Effector CD4-positive, alpha-beta T cell (primary cell): ENCODE results near the gene KIAA1671.

Source experiments
- DNase-seq: peaks from one replicate; pipeline ENCODE4 v3.0.0-alpha.2; 2020

The KIAA1671 gene

GRCh38 chr22:25120761-25121212 lies 168.3 kb downstream of the KIAA1671 start:
- no peak for DNase-seq

DNA sequence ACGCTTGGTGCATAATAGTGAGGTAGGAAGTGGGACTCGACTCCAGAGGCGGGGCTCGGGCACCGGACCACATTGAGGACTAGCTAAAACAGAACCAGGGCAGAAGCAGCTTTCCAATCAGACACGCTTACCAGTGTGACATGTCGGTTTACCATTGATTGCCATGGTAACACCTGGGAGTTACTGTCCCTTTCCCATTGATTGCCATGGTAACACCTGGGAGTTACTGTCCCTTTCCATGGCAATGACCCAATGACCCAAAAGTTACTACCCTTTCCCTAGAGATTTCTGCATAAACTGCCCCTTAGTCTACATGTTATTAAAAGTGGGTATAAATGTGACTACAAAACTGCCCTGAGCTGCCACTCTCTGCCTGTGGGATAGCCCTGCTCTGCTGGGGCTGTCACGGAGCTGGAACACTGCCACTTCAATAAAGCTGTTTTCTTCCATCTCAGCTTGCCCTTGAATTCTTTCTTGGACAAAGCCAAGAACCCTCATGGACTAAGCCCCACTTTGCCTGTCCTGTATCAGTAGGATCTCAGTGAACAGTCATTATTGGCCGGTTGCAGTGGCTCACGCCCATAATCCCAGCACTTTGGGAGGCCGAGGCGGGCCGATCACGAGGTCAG lies 169.7 kb downstream of the KIAA1671 start:
- no peak for DNase-seq

- no peak for DNase-seq
These were observed 171.2 kb downstream of the KIAA1671 start for GRCh38 chr22:25123677-25124076.

DNA sequence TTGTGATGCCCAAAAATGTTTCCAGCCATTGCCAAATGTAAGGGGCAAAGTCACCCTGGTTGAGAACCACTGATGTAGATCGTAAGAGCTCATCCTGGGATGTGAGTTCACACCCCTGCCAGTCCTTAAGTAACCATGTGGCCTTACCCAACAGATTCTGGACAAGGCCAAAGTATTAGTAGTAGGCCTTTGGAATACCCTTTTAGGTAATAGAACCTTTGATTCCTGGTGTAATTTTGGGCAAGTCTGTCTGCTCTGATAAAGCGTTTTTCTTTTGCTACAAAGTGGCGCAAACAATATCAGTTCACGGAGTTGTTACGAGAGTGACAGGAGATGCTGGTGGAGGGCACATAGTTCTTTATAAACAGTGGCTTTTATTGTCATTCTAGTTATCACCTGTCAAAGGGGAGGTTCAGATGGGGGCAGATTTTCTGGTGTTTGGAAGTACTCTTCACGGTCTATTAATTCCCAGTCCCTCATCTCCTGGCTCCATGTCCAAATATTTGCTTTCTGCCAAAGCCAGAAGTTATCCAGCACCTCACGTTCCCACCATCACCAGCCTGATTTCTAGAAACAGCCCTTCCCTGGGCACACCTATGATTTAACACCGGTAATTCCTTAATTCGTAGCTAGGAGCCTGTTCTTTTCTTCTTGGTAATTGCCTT lies 173.3 kb downstream of the KIAA1671 start:
- DNase-seq = no peak

DNA sequence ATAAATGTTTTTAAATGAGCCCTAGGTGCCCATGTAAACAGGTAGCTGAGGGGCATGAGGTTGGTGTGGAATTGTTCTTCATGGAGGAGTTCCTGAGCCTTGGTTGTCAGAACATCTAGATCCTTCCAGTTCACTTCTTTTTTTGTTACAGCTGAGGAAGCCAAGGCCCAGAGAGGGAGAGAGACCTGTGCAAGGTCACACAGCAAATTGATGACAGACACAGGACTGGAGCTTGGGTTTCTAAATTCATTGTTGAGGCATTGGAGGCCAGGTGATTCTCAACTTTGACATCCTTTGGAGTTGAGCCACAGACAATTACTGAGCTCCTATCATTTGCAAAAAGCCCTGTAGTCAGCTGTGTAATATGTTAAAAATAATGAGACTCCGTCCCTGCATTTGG lies 174.0 kb downstream of the KIAA1671 start:
- no peak for DNase-seq

DNA sequence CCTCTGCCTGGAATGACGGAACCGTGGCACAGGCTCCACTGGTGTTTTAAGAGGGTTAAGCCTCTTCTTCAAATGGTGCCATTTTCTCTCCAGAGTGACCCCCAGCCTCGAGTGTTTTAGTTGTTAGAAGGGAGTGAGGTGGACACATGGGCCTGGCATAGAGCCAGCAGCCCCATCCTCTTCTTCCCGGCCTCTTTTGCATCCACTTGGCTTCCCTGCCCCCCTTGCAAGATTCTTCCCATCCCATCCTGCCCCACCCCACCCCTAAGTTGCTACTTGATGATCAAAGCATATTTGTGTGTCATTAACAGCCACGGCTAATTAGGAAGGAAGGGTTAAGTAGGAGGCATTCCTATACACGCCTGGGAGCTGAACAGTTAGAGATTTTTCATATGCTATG lies 174.8 kb downstream of the KIAA1671 start:
- no peak for DNase-seq

- no peak for DNase-seq
These were observed 177.9 kb downstream of the KIAA1671 start for GRCh38 chr22:25130462-25130861.

DNA sequence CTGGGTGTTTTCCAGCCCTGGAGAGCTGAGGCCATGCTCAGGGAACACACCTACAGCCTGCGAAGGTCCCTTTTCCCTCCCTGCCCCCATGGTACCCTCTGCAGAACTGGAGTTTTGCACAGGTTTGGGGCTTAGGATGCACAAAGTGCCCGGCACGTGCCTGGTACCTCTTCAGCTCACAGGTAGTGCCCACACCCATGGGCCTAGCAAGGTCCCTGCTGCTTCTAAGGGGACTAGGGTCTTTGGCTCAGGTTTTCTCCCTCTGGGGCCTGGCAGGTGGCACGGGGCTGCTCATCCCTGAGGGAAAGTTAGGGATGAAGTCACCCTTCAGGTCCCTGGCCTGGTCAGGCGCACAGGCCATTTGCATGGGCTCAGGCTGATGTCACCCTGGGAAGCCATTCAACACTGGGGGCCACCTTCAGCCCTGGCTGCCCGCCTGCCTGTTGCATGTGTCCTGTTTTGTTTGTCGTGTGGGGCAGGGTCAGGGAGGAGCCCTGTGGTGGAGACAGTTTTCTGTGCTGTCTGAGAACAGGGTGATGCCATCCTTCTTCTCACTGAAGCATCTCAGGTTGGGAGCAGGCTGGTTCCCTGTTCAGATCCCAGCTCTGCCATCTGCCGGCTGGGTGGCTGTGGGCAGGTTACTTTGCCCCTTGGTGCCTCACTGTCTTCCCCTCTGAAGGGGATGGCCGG lies 178.8 kb downstream of the KIAA1671 start:
- DNase-seq = no peak

DNA sequence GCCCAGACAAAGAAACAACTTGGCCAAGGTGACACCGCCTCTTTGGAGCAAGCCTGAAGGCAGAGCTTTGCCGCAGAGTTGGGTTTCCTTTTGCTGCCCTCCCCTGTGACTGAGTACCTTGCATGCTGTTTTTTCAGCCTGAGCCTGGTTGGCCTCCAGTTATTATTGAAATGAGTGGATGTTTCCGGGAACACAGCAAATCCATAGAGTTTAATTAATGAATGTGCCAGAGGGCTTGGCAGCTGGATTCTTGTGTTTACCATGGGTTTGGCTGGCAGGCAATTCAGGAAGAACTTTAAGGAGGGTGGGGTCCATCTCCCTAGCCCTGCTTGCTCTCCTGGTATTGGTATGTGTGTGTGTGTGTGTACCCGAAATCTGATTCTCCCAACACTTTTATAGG lies 181.5 kb downstream of the KIAA1671 start:
- DNase-seq = no peak

DNA sequence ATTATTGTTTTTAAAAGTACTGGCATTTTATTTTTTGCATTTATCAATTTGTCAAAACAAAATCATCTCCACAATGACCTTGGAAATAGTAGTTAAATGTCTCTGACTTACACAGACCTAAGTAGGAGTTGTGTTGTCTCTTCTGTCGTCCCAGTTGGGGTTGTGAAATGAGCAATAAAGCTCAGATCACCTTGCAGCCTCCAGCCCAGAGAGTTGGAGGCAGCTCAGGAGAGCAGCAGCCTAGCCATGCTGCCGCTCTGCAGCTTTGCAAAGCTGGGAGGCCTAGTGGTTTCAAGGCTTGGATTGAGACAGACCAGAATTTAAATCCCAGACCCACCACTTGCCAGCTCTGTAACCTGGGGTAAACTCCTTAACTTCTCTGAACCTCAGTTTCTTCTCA lies 181.9 kb downstream of the KIAA1671 start:
- no peak for DNase-seq

- no peak for DNase-seq
These were observed 184.5 kb downstream of the KIAA1671 start for GRCh38 chr22:25136953-25137576.

GRCh38 chr22:25137577-25138525 lies 185.3 kb downstream of the KIAA1671 start:
- no peak for DNase-seq

DNA sequence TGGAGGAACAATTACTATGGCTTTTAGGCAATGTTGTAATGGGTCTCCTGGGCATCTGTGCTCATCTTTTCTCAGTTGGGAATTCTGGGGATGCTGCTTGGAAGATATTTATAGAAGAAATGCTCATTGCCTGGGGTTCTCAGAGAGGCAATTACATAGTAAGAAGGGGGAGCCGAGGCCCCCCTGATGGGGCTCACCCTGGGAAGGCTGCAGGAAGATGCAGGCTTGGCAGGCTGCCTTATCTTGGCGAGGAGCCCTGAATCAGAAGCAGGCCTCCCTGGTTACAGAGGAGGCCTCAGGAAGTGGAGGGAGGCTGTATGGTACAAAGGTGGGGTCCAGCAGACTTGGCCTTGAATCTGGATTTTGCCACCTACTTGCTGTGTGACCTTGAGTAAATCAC lies 186.5 kb downstream of the KIAA1671 start:
- DNase-seq = no peak

GRCh38 chr22:25142102-25142501 lies 189.6 kb downstream of the KIAA1671 start:
- no peak for DNase-seq

DNA sequence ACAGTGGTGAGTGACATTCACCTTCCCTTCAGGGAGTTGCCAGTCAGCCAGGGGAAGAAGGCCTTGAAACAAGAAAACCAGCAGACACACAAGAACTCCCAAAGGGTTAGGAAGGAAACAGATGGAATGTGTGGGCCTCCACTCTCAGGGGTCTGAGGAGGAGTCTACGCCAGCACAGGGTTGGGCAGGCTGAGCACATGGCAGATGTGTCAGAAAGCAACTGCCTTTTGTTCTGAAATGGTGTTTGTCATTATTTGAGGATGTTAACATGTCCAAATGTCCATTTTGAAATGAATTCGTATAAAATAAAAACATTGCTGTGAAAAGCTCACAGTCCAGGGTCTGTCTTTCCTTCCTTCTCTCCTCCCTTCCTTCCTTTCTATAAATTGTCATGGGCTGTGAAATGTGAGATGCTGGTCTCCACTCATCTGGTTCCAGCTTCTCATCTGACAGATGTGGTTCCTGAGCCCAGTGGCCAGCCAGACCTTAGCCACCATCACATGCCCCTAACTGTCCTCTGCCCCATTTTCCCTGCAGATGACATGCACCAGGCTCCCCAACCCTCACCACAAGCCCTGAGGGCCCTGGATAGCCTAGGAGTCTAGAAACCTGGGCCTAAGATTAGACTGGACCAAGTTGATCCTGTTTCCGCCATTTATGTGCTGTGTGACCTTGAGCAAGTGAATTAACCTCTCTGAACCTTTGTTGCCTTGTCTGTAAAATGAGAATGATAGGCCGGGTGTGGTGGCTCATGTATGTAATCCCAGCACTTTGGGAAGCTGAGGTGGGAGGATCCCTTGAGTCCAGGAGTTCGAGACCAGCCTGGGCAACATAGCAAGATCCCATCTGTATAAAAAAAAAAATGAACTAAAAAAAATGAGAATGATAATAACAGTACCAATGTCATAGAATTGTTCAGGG lies 190.9 kb downstream of the KIAA1671 start:
- no peak for DNase-seq

- no peak for DNase-seq
These were observed 192.0 kb downstream of the KIAA1671 start for GRCh38 chr22:25144522-25144921.

DNA sequence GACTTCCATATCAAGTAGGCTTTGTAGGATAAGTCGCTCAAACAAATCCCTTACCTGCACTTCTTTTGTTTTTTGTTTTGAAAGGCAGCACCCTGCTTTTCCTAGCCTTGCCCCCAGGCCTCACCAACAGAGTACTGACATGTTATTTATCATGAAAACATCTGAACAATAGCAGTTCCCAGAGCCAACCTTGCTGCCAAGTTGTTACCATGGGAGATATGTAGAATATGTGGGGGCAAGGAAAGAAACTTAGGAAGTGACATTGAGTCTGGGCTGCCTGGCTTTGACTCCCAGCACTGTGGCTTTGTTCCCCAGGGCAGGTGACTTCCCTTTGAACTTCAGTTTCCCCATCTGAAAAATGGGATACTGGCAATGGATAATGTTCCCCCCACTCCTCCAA lies 193.8 kb downstream of the KIAA1671 start:
- DNase-seq = no peak

DNA sequence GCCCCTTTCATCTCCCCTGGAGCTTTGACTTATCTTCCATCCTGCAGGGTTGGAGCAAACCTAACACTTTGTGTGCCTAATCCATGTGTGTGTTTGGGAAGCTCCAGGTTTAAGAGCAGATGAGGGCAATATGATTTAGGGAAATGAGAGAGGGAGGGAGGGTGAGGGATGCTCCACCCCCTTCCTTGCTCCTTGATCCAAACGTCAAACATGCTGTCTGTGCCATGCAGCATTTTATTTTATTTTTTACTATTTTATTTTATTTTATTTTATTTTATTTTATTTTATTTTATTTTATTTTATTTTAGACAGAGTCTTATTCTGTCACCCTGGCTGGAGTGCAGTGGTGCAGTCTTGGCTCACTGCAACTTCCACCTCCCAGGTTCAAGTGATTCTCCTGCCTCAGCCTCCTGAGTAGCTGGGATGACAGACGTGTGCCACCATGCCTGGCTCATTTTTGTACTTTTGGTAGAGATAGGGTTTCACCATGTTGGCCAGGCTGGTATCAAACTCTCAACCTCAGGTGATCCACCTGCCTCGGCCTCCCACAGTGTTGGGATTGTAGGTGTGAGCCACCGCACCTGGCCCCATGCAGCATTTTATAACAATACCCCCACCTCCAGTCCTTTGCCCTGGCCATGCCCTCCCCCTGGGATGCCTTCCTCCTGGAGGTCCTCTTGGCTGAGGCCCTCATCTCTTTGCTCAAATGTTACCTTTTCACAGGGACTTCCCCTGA lies 194.6 kb downstream of the KIAA1671 start:
- DNase-seq = no peak

DNA sequence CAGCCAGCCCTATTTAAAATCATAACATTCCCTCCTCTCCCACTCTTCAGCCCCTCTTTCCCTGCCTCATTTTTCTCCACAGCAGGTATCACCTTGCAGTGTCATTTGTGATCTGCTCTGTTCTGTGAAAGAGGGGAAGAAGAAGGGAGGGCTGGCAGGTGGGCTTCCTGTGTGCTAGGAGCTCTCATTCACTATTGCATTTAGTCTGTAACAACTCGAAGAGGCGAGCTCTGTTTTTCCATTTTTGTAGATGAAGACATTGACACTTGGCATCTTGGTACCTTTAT lies 195.1 kb downstream of the KIAA1671 start:
- DNase-seq = no peak

DNA sequence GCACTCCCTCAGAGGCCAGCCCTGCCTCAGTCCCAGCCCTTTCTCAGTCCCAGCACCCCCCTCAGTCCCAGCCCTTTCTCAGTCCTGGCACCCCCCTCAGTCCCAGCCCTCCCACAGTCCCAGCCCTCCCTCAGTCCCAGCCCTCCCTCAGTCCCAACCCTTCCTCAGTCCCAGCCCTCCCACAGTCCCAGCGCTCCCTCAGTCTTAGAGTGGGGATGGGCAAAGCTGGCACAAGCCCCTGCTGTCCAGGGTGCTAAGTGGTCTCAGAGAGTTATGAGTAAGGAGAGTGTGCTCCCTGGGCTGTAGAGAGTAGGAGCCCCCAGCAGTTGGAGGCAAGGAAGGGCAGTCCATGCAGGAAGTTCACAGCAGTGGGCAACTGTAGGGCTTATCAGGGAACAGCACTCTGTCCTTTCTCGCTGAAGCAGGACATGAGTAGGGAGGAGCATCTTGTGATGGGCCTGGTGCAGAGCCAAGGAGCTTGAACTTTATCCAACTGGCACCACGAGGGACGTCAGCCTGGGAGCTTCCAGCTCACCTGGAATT lies 195.7 kb downstream of the KIAA1671 start:
- DNase-seq = no peak

- no peak for DNase-seq
These were observed 196.5 kb downstream of the KIAA1671 start for GRCh38 chr22:25149014-25149413.
